Caco-2 (cell line): ENCODE measurements around the gene FBXO30. TPM values are rescaled to one million over a fixed set of nuclear protein-coding genes. Genes with fewer than 3 reads are reported as not detected.

Experiments used
- BruUV-seq: library from RNA; stranded (reverse); fragments of 400-500 nt; replicated peaks from 2 replicates; lab custom pipeline; 2021; lab: Mats Ljungman, UMichigan
- CTCF ChIA-PET: fragments of 300-600 bp; sonication (Branson Sonifier 250); formaldehyde crosslinking; loops from one replicate; lab custom pipeline; 2022; ENCODE audit warnings: antibody characterized with exemption; lab: Charles Lee
- POLR2A ChIA-PET: fragments of 300-600 bp; sonication (Branson Sonifier 250); formaldehyde crosslinking; loops from one replicate; lab custom pipeline; 2022; ENCODE audit warnings: antibody characterized with exemption; lab: Charles Lee
- DNase-seq, 2 experiments: peaks; one replicate each; pipeline versions ENCODE4 v3.0.0 to v3.0.0-alpha.2; 2020 to 2022
- H3K27me3 ChIP-seq: replicated peaks from 2 replicates; pipeline ENCODE4 v1.6.0; 2011; ENCODE audit warnings: low read length; ENCODE audit not compliant: control insufficient read depth, insufficient read depth
- H3K36me3 ChIP-seq: 2 replicates; pipeline ENCODE4 v1.5.1; 2011; ENCODE audit warnings: low read length; ENCODE audit not compliant: control insufficient read depth, insufficient read depth
- H3K4me1 ChIP-seq: fragments of 250-450 bp; sonication (Bioruptor Pico); 2 replicates; pipeline ENCODE4 v1.5.1; 2020; ENCODE audit warnings: mild to moderate bottlenecking
- H3K4me3 ChIP-seq: 2 replicates; pipeline ENCODE4 v1.5.1; 2011; ENCODE audit warnings: low read depth, mild to moderate bottlenecking, control low read depth, low read length
- H3K9me3 ChIP-seq: fragments of 250-450 bp; sonication (Bioruptor Pico); 2 replicates; pipeline ENCODE4 v1.5.1; 2020; ENCODE audit warnings: mild to moderate bottlenecking, moderate library complexity
- H3K27ac Mint-ChIP-seq: one replicate; pipeline ENCODE4 v1.8.0; 2022; ENCODE audit warnings: mixed read lengths; ENCODE audit not compliant: unreplicated experiment
- H3K27me3 Mint-ChIP-seq: one replicate; pipeline ENCODE4 v1.8.0; 2022; ENCODE audit warnings: mixed read lengths; ENCODE audit not compliant: insufficient read depth, unreplicated experiment
- H3K36me3 Mint-ChIP-seq: one replicate; pipeline ENCODE4 v1.8.0; 2022; ENCODE audit warnings: mild to moderate bottlenecking, mixed read lengths; ENCODE audit not compliant: insufficient read depth, unreplicated experiment
- H3K4me1 Mint-ChIP-seq: one replicate; pipeline ENCODE4 v1.8.0; 2022; ENCODE audit warnings: low read depth, mixed read lengths; ENCODE audit not compliant: unreplicated experiment
- H3K4me3 Mint-ChIP-seq: one replicate; pipeline ENCODE4 v1.8.0; 2022; ENCODE audit warnings: mild to moderate bottlenecking, moderate library complexity, mixed read lengths; ENCODE audit not compliant: unreplicated experiment
- H3K9me3 Mint-ChIP-seq: one replicate; pipeline ENCODE4 v1.8.0; 2022; ENCODE audit warnings: mixed read lengths; ENCODE audit not compliant: unreplicated experiment
- CTCF ChIP-seq, 2 experiments: fragments of 200-600 bp in 1 of 2; IDR thresholded peaks; 1 replicate in 1 of 2; 2 replicates in 1 of 2; pipeline versions ENCODE4 v1.5.1 to v1.8.0; 2011 to 2022; ENCODE audit warnings: antibody characterized with exemption in 1 of 2, control low read depth in 1 of 2, inconsistent platforms in 1 of 2, low read depth in 1 of 2, low read length in 1 of 2, mild to moderate bottlenecking in 1 of 2, moderate library complexity in 1 of 2; ENCODE audit not compliant: insufficient read depth in 1 of 2, severe bottlenecking in 1 of 2, unreplicated experiment in 1 of 2
- intact Hi-C: fragments of 100-400 bp; cut with micrococcal nuclease; formaldehyde crosslinking; loops from one replicate; pipeline ENCODE4 v1.10.0; 2022; ENCODE audit not compliant: unreplicated experiment
- total RNA-seq: library from RNA; stranded (reverse); gene quantifications from 2 replicates; pipeline ENCODE4 v1.2.3, GENCODE V29; 2022

FBXO30 gene
- total RNA-seq, 1 experiment from 2014 or later, result 17.1 TPM

DNA sequence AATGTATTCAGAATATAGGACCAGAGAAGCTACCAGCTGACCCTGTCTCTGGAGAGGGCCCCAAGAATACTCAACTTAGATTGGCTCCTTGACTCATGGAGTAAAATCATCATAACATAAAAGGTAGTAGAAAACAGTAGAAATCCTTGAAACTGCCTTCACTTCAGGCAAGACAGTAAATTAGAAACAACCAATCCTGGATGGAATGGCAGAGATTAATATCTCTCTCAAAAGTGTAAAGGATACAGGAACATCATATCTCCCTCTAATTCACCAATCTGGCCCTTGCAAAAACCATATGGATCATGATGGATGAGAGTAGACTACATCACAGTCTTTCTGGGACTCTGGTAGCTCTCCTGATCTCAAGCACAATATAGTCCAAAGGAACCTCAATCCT is 58.9 kb downstream of the FBXO30 start:
- H3K9me3 ChIP-seq, result no peaks in the 10 kb centered on the region
- H3K27me3 Mint-ChIP-seq, result no peaks in the 10 kb centered on the region
- H3K36me3 Mint-ChIP-seq, result no peaks in the 10 kb centered on the region
- BruUV-seq, result no TSS peak
- no peak overlapping the region for H3K4me3 ChIP-seq
- intact Hi-C loops, result no loop called here
- no peak overlapping the region for H3K4me3 Mint-ChIP-seq
- no peaks in the 10 kb centered on the region for H3K9me3 Mint-ChIP-seq
- no peaks in the 10 kb centered on the region for H3K27me3 ChIP-seq
- H3K27ac Mint-ChIP-seq, result no peak overlapping the region
- ChIA-PET CTCF (no interaction called here), POLR2A (no interaction called here)
- no peaks in the 10 kb centered on the region for H3K36me3 ChIP-seq
- no peak for TF ChIP-seq CTCF (IDR thresholded peaks at IDR 0.05; ENCODE audit: insufficient read depth in 1 of 2, low read depth in 1 of 2, low read length in 1 of 2, severe bottlenecking in 1 of 2, unreplicated experiment in 1 of 2)
- no peak for DNase-seq
- no peaks in the 10 kb centered on the region for H3K4me1 Mint-ChIP-seq
- no peaks in the 10 kb centered on the region for H3K4me1 ChIP-seq

- no peak for TF ChIP-seq CTCF (IDR thresholded peaks at IDR 0.05; ENCODE audit: insufficient read depth in 1 of 2, low read depth in 1 of 2, low read length in 1 of 2, severe bottlenecking in 1 of 2, unreplicated experiment in 1 of 2)
- BruUV-seq, result no TSS peak
- intact Hi-C loops, result no loop called here
- Mint-ChIP-seq H3K9me3 (no peaks in the 10 kb centered on the region), H3K4me3 (no peak overlapping the region), H3K36me3 (no peaks in the 10 kb centered on the region), H3K27ac (no peak overlapping the region), H3K27me3 (no peaks in the 10 kb centered on the region), H3K4me1 (peaks cover 7% of the 10 kb centered on the region)
- CTCF ChIA-PET, result no interaction called here
- Histone ChIP-seq H3K36me3 (no peaks in the 10 kb centered on the region), H3K4me1 (peaks cover 7% of the 10 kb centered on the region), H3K4me3 (no peak overlapping the region), H3K9me3 (peaks cover 11% of the 10 kb centered on the region), H3K27me3 (no peaks in the 10 kb centered on the region)
- DNase-seq, result no peak
- POLR2A ChIA-PET, result interaction anchor here (1.1 kb wide), 1 partner anchor 18 kb away, joined by 4 read pairs; no protein-coding TSS in a partner anchor
Observed at GRCh38 chr6:145752638-145753037, 62.0 kb downstream of the FBXO30 start.

DNA sequence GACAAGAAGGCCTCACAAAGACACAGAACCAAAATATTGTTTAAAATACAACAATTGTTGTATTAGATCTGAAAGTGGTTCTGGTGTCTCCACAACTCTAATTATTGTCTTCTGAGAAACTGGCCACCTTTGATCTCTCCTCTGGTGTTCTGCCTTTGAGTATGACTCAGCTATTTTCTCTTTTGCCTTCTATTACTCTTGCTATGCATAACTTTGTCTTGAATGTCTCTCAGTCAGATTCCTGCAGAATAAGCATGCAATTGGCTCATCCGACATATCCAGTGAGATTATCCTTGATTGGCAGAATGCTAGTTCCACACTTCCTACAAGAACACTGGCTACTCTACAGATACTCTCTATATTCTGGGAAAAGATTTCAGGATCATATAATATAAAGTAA is 65.0 kb downstream of the FBXO30 start:
- Histone ChIP-seq H3K27me3 (no peaks in the 10 kb centered on the region), H3K4me1 (peaks cover 7% of the 10 kb centered on the region), H3K4me3 (no peak overlapping the region), H3K9me3 (peaks cover 12% of the 10 kb centered on the region), H3K36me3 (no peaks in the 10 kb centered on the region)
- intact Hi-C loops, result no loop called here
- POLR2A ChIA-PET, result no interaction called here
- CTCF ChIA-PET, result no interaction called here
- no peak for TF ChIP-seq CTCF (IDR thresholded peaks at IDR 0.05; ENCODE audit: insufficient read depth in 1 of 2, low read depth in 1 of 2, low read length in 1 of 2, severe bottlenecking in 1 of 2, unreplicated experiment in 1 of 2)
- Mint-ChIP-seq H3K4me1 (peaks cover 7% of the 10 kb centered on the region), H3K9me3 (no peaks in the 10 kb centered on the region), H3K36me3 (no peaks in the 10 kb centered on the region), H3K27ac (no peak overlapping the region), H3K27me3 (no peaks in the 10 kb centered on the region), H3K4me3 (no peak overlapping the region)
- BruUV-seq, result no TSS peak
- no peak for DNase-seq
